ENCODE data around the gene MAPK4.

The MAPK4 gene

GRCh38 chr18:50687491-50687890, 127.6 kb downstream of the MAPK4 start:
- Histone ChIP-seq H3K27me3 (ENCODE audit: insufficient read depth, poor library complexity, severe bottlenecking) (no peaks in the 10 kb centered on the region), H3K36me3 (ENCODE audit: low read depth) (no peaks in the 10 kb centered on the region), H3K4me3 (ENCODE audit: severe bottlenecking) (no peak overlapping the region), H3K27ac (ENCODE audit: poor library complexity, severe bottlenecking) (no peak overlapping the region), H3K4me1 (ENCODE audit: insufficient read depth, poor library complexity, severe bottlenecking) (no peaks in the 10 kb centered on the region), H3K9me3 (ENCODE audit: severe bottlenecking) (no peaks in the 10 kb centered on the region)
- ATAC-seq (ENCODE audit: low read depth) (no peak), DNase-seq (ENCODE audit: low spot score) (no peak)
- no peak for TF ChIP-seq CTCF (IDR thresholded peaks at IDR 0.05; ENCODE audit: poor library complexity, severe bottlenecking)

DNA sequence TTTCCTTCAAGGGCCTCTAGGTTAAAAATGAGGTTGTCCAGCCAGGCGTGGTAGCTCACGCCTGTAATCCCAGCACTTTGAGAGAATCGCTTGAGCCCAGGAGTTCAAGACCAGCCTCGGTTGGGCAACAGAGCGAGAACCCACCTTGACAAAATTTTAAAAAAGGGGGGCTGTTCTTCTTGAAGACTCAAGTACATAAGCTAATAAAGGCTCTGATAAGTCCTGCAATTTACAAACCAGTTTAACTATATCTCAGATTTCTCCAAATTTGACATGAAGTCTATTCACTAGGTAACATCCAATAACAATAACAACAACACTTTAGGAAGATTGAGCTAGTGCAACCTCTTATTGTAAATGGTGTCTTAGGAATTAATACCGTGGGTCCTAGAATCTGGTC, 129.7 kb downstream of the MAPK4 start:
- H3K4me1 ChIP-seq (ENCODE audit: insufficient read depth, poor library complexity, severe bottlenecking) = no peaks in the 10 kb centered on the region
- ATAC-seq (ENCODE audit: low read depth) (no peak), DNase-seq (ENCODE audit: low spot score) (no peak)
- no peak for TF ChIP-seq CTCF (IDR thresholded peaks at IDR 0.05; ENCODE audit: poor library complexity, severe bottlenecking)
- H3K27me3 ChIP-seq (ENCODE audit: insufficient read depth, poor library complexity, severe bottlenecking) = no peaks in the 10 kb centered on the region
- H3K9me3 ChIP-seq (ENCODE audit: severe bottlenecking) = no peaks in the 10 kb centered on the region
- no peak overlapping the region for H3K27ac ChIP-seq (ENCODE audit: poor library complexity, severe bottlenecking)
- H3K36me3 ChIP-seq (ENCODE audit: low read depth) = no peaks in the 10 kb centered on the region
- H3K4me3 ChIP-seq (ENCODE audit: severe bottlenecking) = no peak overlapping the region

GRCh38 chr18:50694147-50694546, 134.3 kb downstream of the MAPK4 start:
- no peak overlapping the region for H3K4me3 ChIP-seq (ENCODE audit: severe bottlenecking)
- TF ChIP-seq CTCF (IDR thresholded peaks at IDR 0.05; ENCODE audit: poor library complexity, severe bottlenecking) = no peak
- no peaks in the 10 kb centered on the region for H3K36me3 ChIP-seq (ENCODE audit: low read depth)
- no peaks in the 10 kb centered on the region for H3K9me3 ChIP-seq (ENCODE audit: severe bottlenecking)
- no peak for ATAC-seq (ENCODE audit: low read depth)
- no peak overlapping the region for H3K27ac ChIP-seq (ENCODE audit: poor library complexity, severe bottlenecking)
- no peak for DNase-seq (ENCODE audit: low spot score)
- no peaks in the 10 kb centered on the region for H3K4me1 ChIP-seq (ENCODE audit: insufficient read depth, poor library complexity, severe bottlenecking)
- no peaks in the 10 kb centered on the region for H3K27me3 ChIP-seq (ENCODE audit: insufficient read depth, poor library complexity, severe bottlenecking)

- DNase-seq (ENCODE audit: low spot score) (no peak), ATAC-seq (ENCODE audit: low read depth) (no peak)
- Histone ChIP-seq H3K27me3 (ENCODE audit: insufficient read depth, poor library complexity, severe bottlenecking) (no peaks in the 10 kb centered on the region), H3K4me1 (ENCODE audit: insufficient read depth, poor library complexity, severe bottlenecking) (no peaks in the 10 kb centered on the region), H3K36me3 (ENCODE audit: low read depth) (no peaks in the 10 kb centered on the region), H3K27ac (ENCODE audit: poor library complexity, severe bottlenecking) (no peak overlapping the region), H3K9me3 (ENCODE audit: severe bottlenecking) (no peaks in the 10 kb centered on the region), H3K4me3 (ENCODE audit: severe bottlenecking) (no peak overlapping the region)
- no peak for TF ChIP-seq CTCF (IDR thresholded peaks at IDR 0.05; ENCODE audit: poor library complexity, severe bottlenecking)
Observed at GRCh38 chr18:50695431-50696176, 135.7 kb downstream of the MAPK4 start.

- H3K4me1 ChIP-seq (ENCODE audit: insufficient read depth, poor library complexity, severe bottlenecking) = no peaks in the 10 kb centered on the region
- DNase-seq (ENCODE audit: low spot score) = no peak
- H3K27ac ChIP-seq (ENCODE audit: poor library complexity, severe bottlenecking) = no peak overlapping the region
- no peak for TF ChIP-seq CTCF (IDR thresholded peaks at IDR 0.05; ENCODE audit: poor library complexity, severe bottlenecking)
- H3K9me3 ChIP-seq (ENCODE audit: severe bottlenecking) = no peaks in the 10 kb centered on the region
- no peak overlapping the region for H3K4me3 ChIP-seq (ENCODE audit: severe bottlenecking)
- H3K27me3 ChIP-seq (ENCODE audit: insufficient read depth, poor library complexity, severe bottlenecking) = no peaks in the 10 kb centered on the region
- H3K36me3 ChIP-seq (ENCODE audit: low read depth) = no peaks in the 10 kb centered on the region
- no peak for ATAC-seq (ENCODE audit: low read depth)
Observed at GRCh38 chr18:50696436-50696835, 136.5 kb downstream of the MAPK4 start.

All from RWPE2 (cell line).